Lower lobe of right lung (tissue), 2 donors: Measurements from ENCODE around the gene GLCCI1. TPM values are rescaled to one million over a fixed set of nuclear protein-coding genes. Genes with fewer than 3 reads are reported as not detected.

Source experiments
- ATAC-seq, 2 donors: fragments of 200-7000 bp; cut with Tn5 transposase; one replicate each; pipeline ENCODE4 v1.9.1; 2020 to 2022; ENCODE audit warnings: mild to moderate bottlenecking in 2 of 2, moderate library complexity in 2 of 2
- DNase-seq: peaks from one replicate; pipeline ENCODE4 v3.0.0-alpha.2; 2020
- H3K27ac ChIP-seq: fragments of 200-600 bp; one replicate; pipeline ENCODE4 v1.8.0; 2022
- H3K27me3 ChIP-seq: fragments of 200-600 bp; one replicate; pipeline ENCODE4 v1.8.0; 2022; ENCODE audit warnings: low read depth
- H3K36me3 ChIP-seq: fragments of 200-600 bp; one replicate; pipeline ENCODE4 v1.8.0; 2022; ENCODE audit warnings: mild to moderate bottlenecking
- H3K4me1 ChIP-seq: fragments of 200-600 bp; one replicate; pipeline ENCODE4 v1.8.0; 2022
- H3K4me3 ChIP-seq: fragments of 200-600 bp; one replicate; pipeline ENCODE4 v1.8.0; 2022; ENCODE audit warnings: mild to moderate bottlenecking
- H3K9me3 ChIP-seq: fragments of 200-600 bp; one replicate; pipeline ENCODE4 v1.8.0; 2022
- intact Hi-C: fragments of 100-400 bp; cut with DNase I; formaldehyde crosslinking; loops from one replicate; pipeline ENCODE4 v1.11.0; 2022
- total RNA-seq: library from RNA; stranded (reverse); fragmentation: NEBNext Ultra II Directional; extraction: Animal tissue kit (Norgen Biotek cat#: 25700); gene quantifications from one replicate; pipeline ENCODE4 v1.2.1, GENCODE V29; 2021
- TF ChIP-seq, protein P1 (sequence below): fragments of 200-600 bp; IDR thresholded peaks from one replicate; pipeline ENCODE4 v1.8.0; 2022; ENCODE audit warnings: antibody characterized with exemption, mild to moderate bottlenecking
- donor health status: DM: no; HTN: yes; CAD: no; lungs with severe emphysema.

Gene GLCCI1
- total RNA-seq, 1 donor from 2014 or later: 63.9 TPM

GRCh38 chr7:8015746-8016120 is 47.1 kb downstream of the GLCCI1 start:
- no peaks in the 10 kb centered on the region for H3K9me3 ChIP-seq
- intact Hi-C loops: no loop called here
- DNase-seq (no peak), ATAC-seq (no peak)
- H3K4me1 ChIP-seq: peaks cover 4% of the 10 kb centered on the region
- no peaks in the 10 kb centered on the region for H3K27me3 ChIP-seq
- no peaks in the 10 kb centered on the region for H3K36me3 ChIP-seq
- no peak overlapping the region for H3K27ac ChIP-seq
- H3K4me3 ChIP-seq: no peak overlapping the region
- TF ChIP-seq, protein P1, sequence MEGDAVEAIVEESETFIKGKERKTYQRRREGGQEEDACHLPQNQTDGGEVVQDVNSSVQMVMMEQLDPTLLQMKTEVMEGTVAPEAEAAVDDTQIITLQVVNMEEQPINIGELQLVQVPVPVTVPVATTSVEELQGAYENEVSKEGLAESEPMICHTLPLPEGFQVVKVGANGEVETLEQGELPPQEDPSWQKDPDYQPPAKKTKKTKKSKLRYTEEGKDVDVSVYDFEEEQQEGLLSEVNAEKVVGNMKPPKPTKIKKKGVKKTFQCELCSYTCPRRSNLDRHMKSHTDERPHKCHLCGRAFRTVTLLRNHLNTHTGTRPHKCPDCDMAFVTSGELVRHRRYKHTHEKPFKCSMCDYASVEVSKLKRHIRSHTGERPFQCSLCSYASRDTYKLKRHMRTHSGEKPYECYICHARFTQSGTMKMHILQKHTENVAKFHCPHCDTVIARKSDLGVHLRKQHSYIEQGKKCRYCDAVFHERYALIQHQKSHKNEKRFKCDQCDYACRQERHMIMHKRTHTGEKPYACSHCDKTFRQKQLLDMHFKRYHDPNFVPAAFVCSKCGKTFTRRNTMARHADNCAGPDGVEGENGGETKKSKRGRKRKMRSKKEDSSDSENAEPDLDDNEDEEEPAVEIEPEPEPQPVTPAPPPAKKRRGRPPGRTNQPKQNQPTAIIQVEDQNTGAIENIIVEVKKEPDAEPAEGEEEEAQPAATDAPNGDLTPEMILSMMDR: no peak

- DNase-seq (no peak), ATAC-seq (no peak)
- H3K36me3 ChIP-seq: no peaks in the 10 kb centered on the region
- intact Hi-C loops: no loop called here
- peaks cover 4% of the 10 kb centered on the region for H3K4me1 ChIP-seq
- no peak overlapping the region for H3K27ac ChIP-seq
- TF ChIP-seq, protein P1: no peak
- H3K9me3 ChIP-seq: no peaks in the 10 kb centered on the region
- no peaks in the 10 kb centered on the region for H3K27me3 ChIP-seq
- no peak overlapping the region for H3K4me3 ChIP-seq
Measured at GRCh38 chr7:8017423-8017822, 48.8 kb downstream of the GLCCI1 start.

DNA sequence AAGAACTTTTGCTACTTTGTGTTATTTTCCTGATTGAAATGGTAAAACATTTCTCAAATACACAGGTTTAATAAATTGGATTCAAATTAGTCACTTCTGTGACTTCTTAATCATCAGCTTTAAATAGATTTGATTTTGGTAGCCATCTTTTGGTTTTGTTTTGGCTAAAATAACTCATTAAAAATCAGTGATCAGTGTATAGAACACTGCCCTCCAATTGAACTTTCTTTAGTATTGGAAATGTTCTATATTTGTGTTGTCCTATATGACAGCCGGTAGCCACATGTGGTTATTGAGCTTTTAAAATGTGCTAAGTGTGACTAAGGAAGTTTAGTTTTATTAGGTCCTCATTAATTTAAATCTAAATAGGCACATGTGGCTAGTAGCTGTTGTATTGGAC is 50.4 kb downstream of the GLCCI1 start:
- Histone ChIP-seq H3K27me3 (no peaks in the 10 kb centered on the region), H3K27ac (no peak overlapping the region), H3K4me3 (no peak overlapping the region), H3K4me1 (peaks cover 4% of the 10 kb centered on the region), H3K36me3 (peaks cover 4% of the 10 kb centered on the region), H3K9me3 (no peaks in the 10 kb centered on the region)
- ATAC-seq: no peak
- intact Hi-C loops: no loop called here
- DNase-seq: no peak
- TF ChIP-seq, protein P1: no peak

- Histone ChIP-seq H3K36me3 (peaks cover 19% of the 10 kb centered on the region), H3K4me1 (no peaks in the 10 kb centered on the region), H3K9me3 (no peaks in the 10 kb centered on the region), H3K27ac (no peak overlapping the region), H3K4me3 (no peak overlapping the region), H3K27me3 (no peaks in the 10 kb centered on the region)
- ATAC-seq (no peak), DNase-seq (no peak)
- TF ChIP-seq, protein P1: no peak
- intact Hi-C loops: no loop called here
Measured at GRCh38 chr7:8022628-8023027, 54.0 kb downstream of the GLCCI1 start.

- H3K9me3 ChIP-seq: no peaks in the 10 kb centered on the region
- no peaks in the 10 kb centered on the region for H3K4me1 ChIP-seq
- DNase-seq (no peak), ATAC-seq (peak; percentile 34 to 41)
- intact Hi-C loops: no loop called here
- no peaks in the 10 kb centered on the region for H3K36me3 ChIP-seq
- no peaks in the 10 kb centered on the region for H3K27me3 ChIP-seq
- H3K4me3 ChIP-seq: no peak overlapping the region
- H3K27ac ChIP-seq: no peak overlapping the region
- TF ChIP-seq, protein P1: no peak
Measured at GRCh38 chr7:8035192-8035591, 66.6 kb downstream of the GLCCI1 start.
